Measurements from ENCODE around the gene BMAL1.

The BMAL1 gene

GRCh38 chr11:13315517-13316432 lies 38.2 kb downstream of the BMAL1 start:
- DNase-seq (ENCODE audit: low read depth, low spot score) = no peak

- no peak for DNase-seq (ENCODE audit: low read depth, low spot score)
Measured at GRCh38 chr11:13316528-13316961, 39.0 kb downstream of the BMAL1 start.

- DNase-seq (ENCODE audit: low read depth, low spot score) = no peak
Measured at GRCh38 chr11:13317293-13318080, 39.9 kb downstream of the BMAL1 start.

GRCh38 chr11:13318498-13319295 lies 41.1 kb downstream of the BMAL1 start:
- DNase-seq (ENCODE audit: low read depth, low spot score) = no peak

- no peak for DNase-seq (ENCODE audit: low read depth, low spot score)
Measured at GRCh38 chr11:13320688-13321087, 43.1 kb downstream of the BMAL1 start.

- DNase-seq (ENCODE audit: low read depth, low spot score) = no peak
Measured at GRCh38 chr11:13321431-13321830, 43.8 kb downstream of the BMAL1 start.

GRCh38 chr11:13324141-13324540 lies 46.6 kb downstream of the BMAL1 start:
- no peak for DNase-seq (ENCODE audit: low read depth, low spot score)

- no peak for DNase-seq (ENCODE audit: low read depth, low spot score)
Measured at GRCh38 chr11:13324709-13325108, 47.1 kb downstream of the BMAL1 start.

- DNase-seq (ENCODE audit: low read depth, low spot score) = no peak
Measured at GRCh38 chr11:13327421-13327820, 49.8 kb downstream of the BMAL1 start.

- DNase-seq (ENCODE audit: low read depth, low spot score) = no peak
Measured at GRCh38 chr11:13328286-13328685, 50.7 kb downstream of the BMAL1 start.

GRCh38 chr11:13329670-13330356 lies 52.2 kb downstream of the BMAL1 start:
- DNase-seq (ENCODE audit: low read depth, low spot score) = no peak

GRCh38 chr11:13332124-13332523 lies 54.5 kb downstream of the BMAL1 start:
- no peak for DNase-seq (ENCODE audit: low read depth, low spot score)

- no peak for DNase-seq (ENCODE audit: low read depth, low spot score)
Measured at GRCh38 chr11:13333456-13333957, 55.9 kb downstream of the BMAL1 start.

GRCh38 chr11:13334034-13334786 lies 56.6 kb downstream of the BMAL1 start:
- DNase-seq (ENCODE audit: low read depth, low spot score) = no peak

GRCh38 chr11:13335319-13335718 lies 57.7 kb downstream of the BMAL1 start:
- peak; percentile 27 for DNase-seq (ENCODE audit: low read depth, low spot score)

- DNase-seq (ENCODE audit: low read depth, low spot score) = no peak
Measured at GRCh38 chr11:13336246-13336878, 58.8 kb downstream of the BMAL1 start.

- DNase-seq (ENCODE audit: low read depth, low spot score) = no peak
Measured at GRCh38 chr11:13338019-13338426, 60.4 kb downstream of the BMAL1 start.

GRCh38 chr11:13338427-13339069 lies 61.0 kb downstream of the BMAL1 start:
- no peak for DNase-seq (ENCODE audit: low read depth, low spot score)
